ENCODE results near the gene NOTCH2.

GRCh38 chr1:119866451-119866850 is 203.0 kb downstream of the NOTCH2 start:
- TF ChIP-seq, protein P1, sequence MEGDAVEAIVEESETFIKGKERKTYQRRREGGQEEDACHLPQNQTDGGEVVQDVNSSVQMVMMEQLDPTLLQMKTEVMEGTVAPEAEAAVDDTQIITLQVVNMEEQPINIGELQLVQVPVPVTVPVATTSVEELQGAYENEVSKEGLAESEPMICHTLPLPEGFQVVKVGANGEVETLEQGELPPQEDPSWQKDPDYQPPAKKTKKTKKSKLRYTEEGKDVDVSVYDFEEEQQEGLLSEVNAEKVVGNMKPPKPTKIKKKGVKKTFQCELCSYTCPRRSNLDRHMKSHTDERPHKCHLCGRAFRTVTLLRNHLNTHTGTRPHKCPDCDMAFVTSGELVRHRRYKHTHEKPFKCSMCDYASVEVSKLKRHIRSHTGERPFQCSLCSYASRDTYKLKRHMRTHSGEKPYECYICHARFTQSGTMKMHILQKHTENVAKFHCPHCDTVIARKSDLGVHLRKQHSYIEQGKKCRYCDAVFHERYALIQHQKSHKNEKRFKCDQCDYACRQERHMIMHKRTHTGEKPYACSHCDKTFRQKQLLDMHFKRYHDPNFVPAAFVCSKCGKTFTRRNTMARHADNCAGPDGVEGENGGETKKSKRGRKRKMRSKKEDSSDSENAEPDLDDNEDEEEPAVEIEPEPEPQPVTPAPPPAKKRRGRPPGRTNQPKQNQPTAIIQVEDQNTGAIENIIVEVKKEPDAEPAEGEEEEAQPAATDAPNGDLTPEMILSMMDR (IDR thresholded peaks at IDR 0.05) = no peak
- no peak for TF ChIP-seq POLR2A (IDR thresholded peaks at IDR 0.05)

Data from breast epithelium (tissue), 3 donors.